ENCODE results near the gene BCL11B.

The BCL11B gene

DNA sequence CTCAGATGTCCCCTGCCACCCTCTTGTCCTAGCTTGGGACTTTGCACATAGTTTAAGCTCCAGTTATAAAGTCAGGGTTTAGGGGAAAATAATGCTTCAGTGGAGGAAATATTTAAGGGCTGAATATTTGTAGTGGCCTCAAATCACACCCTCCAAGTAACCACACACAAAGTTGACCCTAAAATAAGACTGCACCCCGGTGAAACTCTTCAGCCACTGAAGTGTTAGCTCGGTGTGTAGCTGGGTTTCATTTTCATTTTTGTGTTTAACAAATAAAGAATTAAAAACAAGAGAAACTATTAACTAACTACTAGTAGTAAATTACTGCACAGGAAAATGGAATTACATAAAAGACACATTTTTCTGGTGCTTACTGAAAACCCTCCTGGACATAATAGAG, 14.8 kb upstream of the BCL11B start:
- DNase-seq: no peak

- DNase-seq: no peak
Observed at GRCh38 chr14:99284254-99285004, 12.4 kb upstream of the BCL11B start.

- DNase-seq: no peak
Observed at GRCh38 chr14:99282261-99283050, 10.5 kb upstream of the BCL11B start.

DNA sequence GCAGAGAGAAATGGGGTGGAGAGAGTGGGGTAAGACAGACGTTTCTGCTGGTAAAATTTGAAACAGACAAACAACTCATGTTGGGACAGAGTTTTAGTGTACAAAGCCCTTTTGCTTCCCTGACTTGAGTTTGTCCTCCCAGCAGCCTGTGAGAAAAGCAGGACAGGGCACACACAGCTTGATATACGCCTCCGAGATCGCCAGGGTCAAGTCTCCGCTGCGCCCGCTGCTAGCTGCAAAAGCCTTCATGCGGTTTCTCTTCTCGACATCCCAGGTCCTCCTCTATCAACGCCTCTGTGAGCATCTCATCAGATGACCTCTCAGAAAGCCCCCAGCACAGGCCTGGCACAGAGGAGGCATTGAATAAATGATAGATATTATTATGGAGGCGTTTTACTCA, 9.4 kb upstream of the BCL11B start:
- no peak for DNase-seq

- DNase-seq: no peak
Observed at GRCh38 chr14:99280852-99281251, 8.9 kb upstream of the BCL11B start.

GRCh38 chr14:99280066-99280731, 8.2 kb upstream of the BCL11B start:
- DNase-seq: no peak

- DNase-seq: no peak
Observed at GRCh38 chr14:99278836-99279235, 6.8 kb upstream of the BCL11B start.

DNA sequence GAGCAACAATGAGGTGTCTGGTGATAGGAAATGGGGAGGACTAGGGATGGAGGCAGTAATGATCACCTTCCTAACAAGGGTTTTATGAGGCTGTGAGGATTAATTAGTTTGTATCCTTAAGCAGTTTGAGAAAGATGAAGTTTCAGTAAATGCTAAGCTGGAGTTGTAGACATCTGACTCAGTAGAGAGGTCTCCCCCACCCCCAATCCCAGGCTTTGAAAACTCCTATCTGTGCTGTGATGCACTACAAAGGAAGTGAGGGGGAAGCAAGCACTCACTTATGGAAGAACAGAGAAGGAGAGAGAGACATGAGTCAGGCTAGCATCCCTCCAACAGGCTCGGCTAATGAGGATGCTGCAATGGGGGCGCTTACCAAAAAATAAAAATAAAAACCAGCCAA, 5.5 kb upstream of the BCL11B start:
- no peak for DNase-seq

- no peak for DNase-seq
Observed at GRCh38 chr14:99276482-99276881, 4.5 kb upstream of the BCL11B start.

DNA sequence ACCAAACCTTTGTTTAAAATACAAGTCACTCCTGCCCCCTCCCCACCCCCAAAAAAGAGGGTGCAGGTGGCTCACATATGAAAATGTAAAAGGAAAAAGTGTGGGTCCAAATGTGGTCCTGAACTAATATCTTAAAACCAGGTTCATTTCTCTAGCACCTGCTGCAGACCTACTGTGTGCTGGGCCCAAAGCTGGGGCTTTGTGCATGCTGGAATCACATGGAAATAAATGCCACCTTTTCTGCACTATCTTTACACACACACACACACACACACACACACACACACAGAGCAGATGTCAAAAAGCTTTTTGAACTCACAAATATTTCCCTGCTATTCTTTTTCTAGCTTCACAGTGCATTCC, 3.2 kb upstream of the BCL11B start:
- no peak for DNase-seq

- peak; percentile 87 to 97 (median 94) for DNase-seq
Observed at GRCh38 chr14:99274346-99275221, 2.6 kb upstream of the BCL11B start.

DNA sequence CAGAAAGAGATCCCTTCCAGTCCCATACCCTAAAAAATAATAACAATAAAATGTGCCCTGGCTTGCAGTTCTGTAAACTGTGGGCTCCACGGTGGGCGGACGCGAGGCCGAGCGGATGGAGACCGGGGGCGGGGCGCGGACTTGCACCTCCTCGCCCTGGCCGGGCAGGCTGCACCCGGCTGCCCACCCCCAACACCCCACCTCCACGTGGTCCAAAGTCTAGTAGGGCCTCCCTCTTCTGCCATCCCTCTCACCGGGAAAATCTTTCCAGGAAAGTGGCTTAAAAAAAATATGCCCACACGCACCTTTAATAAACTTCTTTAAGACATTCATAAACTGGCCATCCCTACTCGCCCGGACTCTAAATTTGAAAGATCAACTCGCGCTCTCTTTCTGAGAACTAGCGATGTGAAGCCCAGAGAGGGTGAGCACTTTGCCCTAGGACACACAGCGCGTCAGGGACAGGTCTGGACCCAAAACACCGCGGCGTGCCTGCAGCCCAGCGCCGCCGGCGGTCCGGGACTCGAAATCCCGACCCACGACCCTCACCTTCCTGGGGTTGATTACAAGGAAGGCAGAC, 1.9 kb upstream of the BCL11B start:
- DNase-seq: peak; percentile 30 to 67 (median 61)

DNA sequence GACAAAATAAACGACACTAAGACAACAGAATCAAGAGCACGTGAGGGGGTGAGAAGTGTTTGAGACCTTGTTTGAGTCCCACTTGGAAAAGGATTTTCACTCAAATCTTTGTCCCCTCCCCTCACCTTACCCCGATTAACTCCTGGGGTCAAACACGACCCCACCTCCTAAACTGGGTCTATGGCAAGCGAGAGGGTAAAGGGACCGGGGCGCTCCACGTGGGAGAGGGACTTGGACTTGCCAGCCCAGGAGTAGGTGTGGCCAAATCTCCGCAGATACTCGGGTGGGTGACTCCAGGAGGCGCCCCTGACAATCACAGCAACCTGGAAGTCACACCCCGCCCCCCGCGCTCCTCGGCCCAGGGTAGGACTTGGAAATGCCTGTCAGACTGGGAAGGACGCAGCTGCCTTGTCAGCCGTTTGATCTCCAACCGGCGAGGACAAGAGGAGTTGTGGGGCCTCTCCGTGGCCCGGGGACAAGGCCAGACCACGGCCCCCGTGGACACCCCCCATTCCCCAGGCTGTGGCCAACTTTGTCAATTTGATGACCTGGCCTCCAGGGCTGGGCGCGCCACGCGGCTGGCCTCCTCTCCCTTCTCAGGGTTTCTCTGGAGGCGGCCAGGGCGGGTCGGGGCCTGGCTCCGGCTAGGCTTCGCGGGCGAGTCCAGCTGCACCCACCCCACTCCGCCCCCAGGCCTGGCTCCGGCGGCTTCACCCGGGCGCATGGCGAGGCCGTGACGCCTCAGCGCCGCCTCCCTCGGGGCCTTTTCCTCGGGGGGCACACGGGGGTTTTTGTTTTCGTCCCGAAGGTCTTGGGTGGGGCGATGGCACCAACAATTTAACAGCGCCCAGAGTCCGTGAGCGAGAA, 1.1 kb upstream of the BCL11B start:
- DNase-seq: peak; percentile 31 to 74 (median 73)

- DNase-seq: peak in 1 of 3 experiments; percentile 63
Observed at GRCh38 chr14:99272632-99272898, 568 bp upstream of the BCL11B start.

- peak in 1 of 3 experiments; percentile 68 for DNase-seq
Observed at GRCh38 chr14:99271221-99271941, 616 bp downstream of the BCL11B start.

GRCh38 chr14:99270458-99271220, 1.4 kb downstream of the BCL11B start:
- peak in 2 of 3 experiments; percentile 73 to 77 for DNase-seq

DNA sequence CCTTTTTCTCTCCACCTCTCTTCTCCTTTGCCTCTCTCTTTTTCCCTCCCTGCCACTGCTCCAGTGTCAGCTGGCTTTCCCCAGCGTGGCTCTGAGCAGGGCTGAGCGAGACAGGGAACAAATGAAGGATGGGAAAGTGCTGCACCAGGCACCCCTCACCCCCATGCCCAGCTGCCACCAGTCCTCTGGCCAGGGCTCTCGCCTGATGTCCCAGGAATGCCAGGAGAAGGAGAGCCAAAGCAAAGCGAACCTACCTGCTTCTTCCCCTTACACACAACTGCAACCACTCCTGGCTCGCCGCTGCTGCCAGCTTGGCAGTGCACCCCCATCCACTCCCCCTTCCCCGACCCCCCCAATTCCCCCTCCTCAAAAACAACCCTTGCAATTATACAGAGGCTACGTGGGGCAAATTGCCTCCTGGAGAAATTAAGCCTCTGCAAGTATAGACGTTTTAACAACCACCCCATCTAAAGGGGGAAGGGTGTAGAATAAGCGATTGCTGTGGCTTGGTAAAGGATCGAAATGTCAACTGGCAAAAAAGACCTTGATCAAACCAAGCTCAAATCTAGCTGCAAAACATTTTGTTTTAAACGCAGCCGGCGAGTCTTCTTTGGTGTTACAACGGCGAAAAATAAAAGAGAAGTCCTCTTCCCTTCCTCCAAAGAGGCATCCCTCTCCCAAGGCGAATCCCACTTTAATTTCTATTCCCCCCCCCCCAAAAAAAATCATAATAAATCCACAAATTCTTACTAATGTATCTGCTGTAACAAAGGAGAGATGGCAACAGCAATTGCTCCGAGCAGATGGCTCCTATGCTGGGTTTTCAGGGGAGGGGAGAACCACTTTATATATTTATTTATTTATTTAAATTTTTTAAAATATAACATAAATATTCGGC, 2.9 kb downstream of the BCL11B start:
- peak in 2 of 3 experiments; percentile 50 to 68 for DNase-seq

DNA sequence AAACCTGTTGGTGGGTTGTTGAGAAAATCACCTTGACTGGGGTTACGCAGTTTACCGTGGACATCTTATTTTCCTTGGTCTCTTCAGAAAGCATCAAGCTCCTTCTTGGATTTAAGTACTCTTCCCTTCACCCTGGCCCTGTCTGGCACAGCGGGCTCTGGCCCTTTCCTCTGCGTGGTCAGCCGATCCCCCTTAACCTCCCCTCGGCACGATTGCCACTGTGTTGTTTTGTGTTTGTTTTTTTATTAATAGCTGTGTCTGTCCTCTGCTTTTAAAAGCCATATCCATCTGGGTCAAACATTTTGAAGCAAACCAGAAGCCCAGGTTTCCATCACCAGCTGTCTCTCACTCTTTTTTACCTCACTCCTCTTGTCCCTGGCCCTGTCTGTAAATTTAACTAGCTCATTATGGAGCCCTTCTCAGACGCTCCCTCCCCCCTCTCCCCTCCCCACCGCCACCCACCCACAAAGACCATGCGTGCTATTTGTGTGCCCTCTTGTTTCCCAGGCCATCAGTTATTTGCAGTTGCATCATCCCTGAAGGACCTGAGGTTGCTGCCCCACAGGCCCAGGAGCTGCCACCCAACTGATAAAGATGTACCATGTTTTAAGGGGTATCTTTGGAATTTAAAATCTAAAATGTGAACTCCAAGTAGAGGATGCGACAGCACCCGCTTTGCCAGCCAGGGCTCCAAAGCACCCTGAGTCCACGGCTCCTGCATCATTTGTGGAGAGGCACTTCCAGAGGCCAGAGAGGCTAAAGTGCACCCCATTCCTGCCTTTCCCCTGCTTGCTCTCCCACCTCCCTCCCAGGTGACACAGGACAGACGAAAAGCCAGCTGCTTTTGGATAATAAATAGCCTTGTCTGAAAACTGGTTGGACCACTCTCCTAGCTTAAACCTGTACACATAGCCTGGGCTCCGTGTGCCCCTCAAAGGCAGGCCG, 3.9 kb downstream of the BCL11B start:
- peak in 2 of 3 experiments; percentile 58 to 75 for DNase-seq

Measured in NCI-H1417 (cell line).